DMS 273 (cell line): ENCODE measurements around the gene UNKL.

Experiments used
- DNase-seq: peaks from one replicate; lab custom pipeline; 2025; ENCODE audit not compliant: unreplicated experiment; lab: John Stamatoyannopoulos, UW

The UNKL gene

DNA sequence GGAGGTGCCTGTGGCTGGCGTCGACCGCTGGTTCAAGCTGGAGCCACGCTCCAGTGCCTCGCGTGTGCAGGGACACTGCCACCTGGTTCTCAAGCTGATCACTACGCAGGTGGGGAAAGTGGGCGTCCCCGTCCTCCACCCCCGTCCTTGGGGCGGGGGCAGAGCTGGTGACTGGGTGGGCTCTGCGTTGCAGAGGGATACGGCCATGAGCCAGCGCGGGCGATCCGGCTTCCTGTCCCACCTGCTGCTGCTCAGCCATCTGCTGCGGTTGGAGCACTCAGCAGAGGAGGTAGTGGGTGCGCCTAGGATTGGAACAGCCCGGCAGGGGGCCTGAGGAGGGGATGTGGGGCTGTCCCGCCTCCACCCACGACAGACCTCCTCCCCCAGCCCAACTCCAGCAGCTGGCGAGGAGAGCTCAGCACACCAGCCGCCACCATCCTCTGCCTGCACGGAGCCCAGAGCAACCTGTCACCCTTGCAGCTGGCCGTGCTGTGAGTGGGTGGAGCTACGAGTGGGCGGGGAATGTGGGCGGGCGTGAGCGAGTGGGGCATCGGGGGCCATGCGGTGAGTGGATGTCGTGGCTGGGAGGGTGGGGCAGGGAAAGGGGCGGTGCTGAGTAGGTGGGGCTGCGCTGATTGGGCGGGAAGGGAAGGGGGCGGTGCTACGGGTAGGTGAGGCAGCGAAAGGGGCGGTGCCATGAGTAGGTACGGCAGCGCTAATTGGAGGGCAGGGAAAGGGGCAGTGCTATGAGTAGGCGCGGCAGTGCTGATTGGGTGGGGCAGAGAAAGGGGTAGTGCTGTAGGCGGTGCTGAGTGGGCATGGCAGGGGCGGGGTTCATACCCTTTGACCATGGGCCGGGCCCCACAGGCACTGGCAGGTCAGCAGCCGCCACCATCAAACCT lies 71.7 kb downstream of the UNKL start:
- peak; percentile 100 for DNase-seq

- no peak for DNase-seq
These were observed 72.7 kb downstream of the UNKL start for GRCh38 chr16:1341495-1342420.

GRCh38 chr16:1340730-1341494 lies 73.6 kb downstream of the UNKL start:
- DNase-seq = no peak

DNA sequence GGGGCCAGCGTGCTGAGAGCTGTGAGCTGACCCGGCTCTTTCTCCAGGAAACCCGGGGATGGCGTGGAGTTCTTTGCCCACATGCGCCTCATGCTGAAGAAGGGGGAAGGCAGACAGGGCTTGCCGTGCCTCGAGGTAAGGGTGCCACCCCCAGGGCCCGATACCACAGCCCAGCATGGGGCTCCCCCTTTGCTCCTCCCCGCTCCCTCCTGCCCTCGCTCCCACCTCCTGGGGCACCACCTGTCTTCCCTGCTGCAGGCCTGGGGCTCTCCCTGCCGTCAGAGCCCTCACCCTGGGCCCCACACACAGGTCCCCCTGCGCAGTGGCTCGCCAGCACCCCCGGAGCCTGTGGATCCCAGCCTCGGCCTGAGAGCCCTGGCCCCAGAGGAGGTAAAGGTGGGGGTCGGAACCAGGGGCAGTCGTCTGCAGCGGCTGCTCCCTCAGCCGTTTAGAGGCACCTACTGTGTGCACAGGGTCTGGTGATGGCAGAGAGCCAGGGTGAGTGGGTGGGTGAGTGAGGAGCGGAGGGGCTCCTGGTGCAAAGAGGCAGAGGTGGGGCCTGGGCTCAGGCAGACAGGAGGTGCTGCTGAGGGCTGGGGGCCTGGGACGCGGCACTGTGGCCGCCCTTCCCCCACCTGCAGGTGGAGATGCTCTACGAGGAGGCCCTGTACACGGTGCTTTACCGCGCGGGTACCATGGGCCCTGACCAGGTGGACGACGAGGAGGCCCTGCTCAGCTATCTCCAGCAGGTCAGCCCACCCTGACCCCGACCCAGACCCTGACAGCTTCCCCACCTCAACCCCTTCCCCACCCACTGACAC lies 75.4 kb downstream of the UNKL start:
- DNase-seq = no peak

DNA sequence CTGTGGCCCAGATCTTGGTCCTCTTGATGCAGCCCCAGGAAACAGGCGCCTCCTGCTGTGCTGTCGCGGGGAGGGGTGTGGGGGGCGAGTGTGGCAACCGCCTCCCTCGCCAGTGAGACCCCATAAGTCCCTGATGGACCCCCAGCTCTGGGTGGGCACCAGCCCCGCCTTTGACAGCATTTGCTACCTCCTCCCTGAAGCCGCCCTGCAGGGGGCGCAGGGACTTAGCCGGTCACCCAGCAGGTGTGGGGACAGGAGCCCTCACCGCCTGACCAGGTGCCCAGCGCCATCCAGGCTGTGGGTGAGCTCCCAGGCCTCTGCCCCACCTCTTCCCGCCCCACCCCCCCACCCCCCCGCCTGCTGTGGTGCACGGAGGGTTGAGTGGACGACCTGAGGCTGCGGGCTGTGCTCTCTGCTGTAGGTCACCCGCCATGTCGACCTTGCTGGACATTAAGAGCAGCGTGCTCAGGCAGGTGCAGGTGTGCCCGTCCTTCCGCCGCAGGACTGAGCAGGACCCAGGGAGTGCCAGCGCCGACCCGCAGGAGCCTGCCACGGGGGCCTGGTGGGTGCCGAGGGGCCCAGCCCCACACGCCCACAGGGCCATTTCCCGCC lies 76.3 kb downstream of the UNKL start:
- peak; percentile 77 for DNase-seq

DNA sequence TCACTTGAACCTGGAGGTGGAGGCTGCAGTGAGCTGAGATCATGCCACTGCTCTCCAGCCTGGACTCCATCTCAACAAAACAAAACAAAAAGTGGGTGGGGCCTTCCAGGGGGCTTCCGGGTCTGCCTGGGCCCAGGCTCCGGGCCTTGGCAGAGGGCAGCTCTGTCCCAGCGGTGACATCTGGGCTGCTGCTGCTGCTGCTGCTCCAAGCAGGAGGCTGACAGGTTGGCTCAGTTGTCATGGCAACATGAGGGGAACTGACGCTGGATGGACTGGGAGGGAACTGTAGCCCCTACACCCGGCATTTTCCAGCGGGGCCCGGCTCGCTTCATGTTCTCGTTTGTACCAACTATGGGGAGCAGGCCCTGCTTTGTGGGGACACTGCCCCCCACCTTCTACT lies 77.0 kb downstream of the UNKL start:
- peak; percentile 90 for DNase-seq

GRCh38 chr16:1336619-1337018 lies 77.9 kb downstream of the UNKL start:
- DNase-seq = no peak

- peak; percentile 76 for DNase-seq
These were observed 78.5 kb downstream of the UNKL start for GRCh38 chr16:1335996-1336395.

DNA sequence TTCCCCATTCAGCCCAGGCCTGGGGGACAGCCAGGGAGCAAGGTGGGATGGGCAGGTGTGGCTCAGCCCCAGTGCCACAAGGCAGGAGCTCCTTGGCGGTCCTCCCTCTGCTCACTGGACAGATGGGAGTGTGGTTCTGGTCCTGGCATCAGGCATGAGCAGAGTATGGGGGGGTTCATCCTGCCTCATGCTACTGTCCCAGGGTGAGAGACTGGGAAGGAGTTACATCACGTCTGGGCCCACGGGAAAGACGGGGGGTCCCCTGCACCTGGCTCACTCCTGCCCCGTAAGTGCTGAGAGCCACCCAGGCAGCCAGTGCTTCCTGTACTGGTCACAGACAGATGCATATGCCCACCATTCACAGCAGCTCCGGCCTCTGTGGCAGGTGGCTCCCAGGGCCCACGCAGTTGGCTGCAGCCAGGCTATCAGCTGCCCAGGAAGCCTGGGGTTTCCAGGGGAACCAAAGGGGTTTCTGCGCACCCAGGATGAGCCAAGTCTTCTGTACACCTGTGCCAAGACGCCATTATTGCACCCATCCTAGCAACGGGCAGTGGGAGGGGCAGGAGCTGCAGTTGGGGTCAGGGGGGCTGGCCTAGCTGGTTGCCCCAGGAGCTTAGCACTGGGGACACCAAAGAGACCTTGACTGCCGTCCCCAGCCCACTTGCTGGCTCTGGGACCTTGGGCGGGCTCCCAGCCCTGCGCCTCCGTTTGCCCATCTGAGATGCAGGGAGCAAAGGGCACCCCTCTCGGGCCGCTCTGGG lies 79.1 kb downstream of the UNKL start:
- DNase-seq = peak; percentile 69

GRCh38 chr16:1334739-1335138 lies 79.8 kb downstream of the UNKL start:
- DNase-seq = no peak

- no peak for DNase-seq
These were observed 80.4 kb downstream of the UNKL start for GRCh38 chr16:1333854-1334700.

GRCh38 chr16:1333149-1333812 lies 81.2 kb downstream of the UNKL start, which contains the start of gene BAIAP3:
TSS of gene BAIAP3 (plus strand) at chr16:1333645. CDS start at chr16:1338550, 4,905 bp downstream.
- peak; percentile 60 for DNase-seq

- no peak for DNase-seq
These were observed 81.8 kb downstream of the UNKL start for GRCh38 chr16:1332618-1333148.

DNA sequence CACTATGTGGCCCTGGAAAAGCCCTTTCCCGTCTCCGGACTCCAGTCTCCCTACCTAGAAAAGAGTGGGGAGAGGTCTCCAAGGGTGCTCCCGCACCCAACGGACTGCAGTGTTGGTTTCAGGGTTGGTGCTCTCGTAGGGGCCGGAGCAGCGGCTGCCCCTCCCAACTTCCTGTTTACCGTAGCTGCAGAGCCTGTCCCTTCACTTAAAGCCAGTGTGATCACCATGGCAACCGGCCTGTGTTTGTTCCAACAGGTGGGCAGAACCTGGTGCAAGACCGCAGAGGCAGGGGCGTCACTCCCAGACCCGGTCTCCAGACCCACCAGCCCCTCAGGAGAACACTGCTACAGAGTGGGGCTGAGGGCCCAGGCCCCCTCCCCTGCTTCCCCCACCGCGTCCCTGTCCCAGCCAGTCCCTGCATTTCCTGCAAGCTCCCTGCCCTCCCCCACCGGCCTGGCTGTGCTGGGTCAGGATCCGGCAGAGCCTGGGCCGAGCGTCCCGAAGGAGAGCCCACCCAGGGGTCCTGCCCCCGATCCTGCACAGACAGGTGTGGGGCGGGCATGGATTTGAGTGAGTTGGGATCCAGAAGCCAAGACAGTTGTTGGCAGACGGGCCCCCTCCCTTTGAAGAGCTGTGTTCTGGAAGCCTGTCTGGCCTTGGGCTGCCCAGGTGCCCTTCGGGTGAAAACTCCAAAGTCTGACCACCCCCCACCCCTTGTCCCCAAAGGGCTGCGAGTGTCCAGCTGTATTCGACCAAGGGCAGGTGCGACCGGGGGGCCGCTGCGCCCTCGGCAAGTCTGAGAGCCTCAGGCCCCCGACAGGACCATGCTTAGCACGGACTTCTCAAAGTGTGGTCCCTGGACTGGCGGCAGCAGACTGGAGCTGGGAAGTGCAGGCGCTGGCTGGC lies 82.5 kb downstream of the UNKL start:
- peak; percentile 76 for DNase-seq

GRCh38 chr16:1330931-1331711 lies 83.4 kb downstream of the UNKL start:
- no peak for DNase-seq
